GM20431 (cell line): ENCODE data around the gene LINS1.

Source experiments
- in situ Hi-C: fragments of 300-500 bp; cut with MseI, MboI; formaldehyde crosslinking; loops from one replicate; pipeline ENCODE4 v1.15.0; 2020; ENCODE audit warnings: low sequenced_read_pairs; ENCODE audit not compliant: unreplicated experiment

The LINS1 gene

DNA sequence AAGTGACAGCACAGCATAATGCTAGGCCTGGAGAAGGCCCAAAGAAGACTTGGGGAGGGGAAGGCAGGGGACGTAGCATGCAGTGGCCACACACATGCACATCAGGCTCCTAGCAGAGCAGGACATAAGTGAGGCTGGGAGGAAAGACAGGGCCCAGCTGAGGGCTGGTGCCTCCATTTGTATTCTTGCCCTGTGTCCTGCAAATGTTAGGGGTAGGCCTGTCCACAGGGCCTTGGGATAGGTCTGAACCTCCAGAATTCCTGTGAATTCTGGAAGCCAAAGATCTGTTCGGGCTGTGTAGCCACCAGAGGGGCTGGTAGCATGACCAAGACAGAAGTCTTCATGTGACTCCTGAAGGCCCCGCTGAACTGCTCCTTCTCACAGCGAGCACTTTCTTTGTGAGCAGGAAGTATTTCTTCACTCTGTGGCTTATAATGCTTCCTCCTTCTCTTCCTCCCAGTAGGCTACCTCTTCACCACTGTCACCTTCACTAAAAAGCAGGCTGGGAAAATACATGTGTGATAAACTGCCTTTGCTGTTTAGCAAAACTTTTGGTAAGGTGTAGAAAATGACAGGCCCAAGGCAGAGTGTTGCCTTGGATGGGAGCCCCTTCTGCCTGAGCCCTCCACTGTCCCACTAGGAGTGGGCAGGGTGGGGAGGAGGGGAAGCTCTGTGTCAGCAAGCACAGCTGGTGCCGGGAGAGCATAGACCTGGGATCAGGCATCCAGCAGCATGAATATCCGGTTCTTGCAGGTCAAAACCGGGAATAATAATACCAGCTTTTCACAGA, 81.7 kb downstream of the LINS1 start:
- in situ Hi-C loops: no loop called here

DNA sequence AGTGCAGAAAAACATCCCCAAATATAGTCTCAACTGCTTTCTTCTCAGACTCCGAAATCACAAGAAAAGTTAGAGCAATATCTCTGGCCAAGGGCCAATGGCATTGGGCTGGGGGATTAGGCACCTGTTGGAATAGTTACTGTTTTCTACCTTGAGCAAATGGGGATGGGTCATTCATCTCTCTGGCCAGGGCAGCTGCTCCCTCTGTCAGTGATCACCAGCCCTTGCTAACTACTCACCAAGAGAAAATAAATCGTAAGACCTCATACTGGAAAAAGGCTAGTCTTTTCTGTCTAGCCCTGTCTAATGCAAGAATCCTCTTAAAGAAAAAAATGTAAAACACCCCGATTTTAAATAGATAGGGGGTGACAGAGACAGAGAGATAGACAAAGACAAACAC, 84.1 kb downstream of the LINS1 start:
- in situ Hi-C loops: no loop called here
